HG03565 (cell line): ENCODE data around the gene ATP2B1.
A peak's percentile ranks its signal among the peaks of the same experiment; 100 is the strongest.

Experiments used
- ATAC-seq: cut with Tn5 transposase; IDR thresholded peaks from one replicate; pipeline ENCODE4 v1.9.1; 2021; ENCODE audit warnings: mild to moderate bottlenecking, moderate library complexity; ENCODE audit not compliant: unreplicated experiment

ATP2B1 gene

GRCh38 chr12:89597770-89598169 lies 110.9 kb downstream of the ATP2B1 start:
- peak; percentile 45 for ATAC-seq

- ATAC-seq = no peak
Measured at GRCh38 chr12:89597210-89597609, 111.4 kb downstream of the ATP2B1 start.

- ATAC-seq = no peak
Measured at GRCh38 chr12:89593873-89594272, 114.8 kb downstream of the ATP2B1 start.

GRCh38 chr12:89593233-89593632 lies 115.4 kb downstream of the ATP2B1 start:
- no peak for ATAC-seq

- no peak for ATAC-seq
Measured at GRCh38 chr12:89589753-89590152, 118.9 kb downstream of the ATP2B1 start.

- ATAC-seq = no peak
Measured at GRCh38 chr12:89578499-89578898, 130.1 kb downstream of the ATP2B1 start.

- ATAC-seq = no peak
Measured at GRCh38 chr12:89576572-89577220, 131.9 kb downstream of the ATP2B1 start.

GRCh38 chr12:89575374-89575773 lies 133.3 kb downstream of the ATP2B1 start:
- ATAC-seq = no peak

GRCh38 chr12:89574736-89575208 lies 133.9 kb downstream of the ATP2B1 start:
- no peak for ATAC-seq

- ATAC-seq = no peak
Measured at GRCh38 chr12:89573051-89573810, 135.4 kb downstream of the ATP2B1 start.

GRCh38 chr12:89571491-89572195 lies 137.0 kb downstream of the ATP2B1 start:
- ATAC-seq = no peak

GRCh38 chr12:89568484-89568883 lies 140.2 kb downstream of the ATP2B1 start:
- no peak for ATAC-seq

GRCh38 chr12:89567691-89568239 lies 140.9 kb downstream of the ATP2B1 start:
- ATAC-seq = no peak

GRCh38 chr12:89566615-89567014 lies 142.0 kb downstream of the ATP2B1 start:
- no peak for ATAC-seq

- ATAC-seq = no peak
Measured at GRCh38 chr12:89565002-89565401, 143.6 kb downstream of the ATP2B1 start.

GRCh38 chr12:89559753-89560152 lies 148.9 kb downstream of the ATP2B1 start:
- no peak for ATAC-seq

GRCh38 chr12:89556976-89557375 lies 151.7 kb downstream of the ATP2B1 start:
- no peak for ATAC-seq

- ATAC-seq = no peak
Measured at GRCh38 chr12:89552376-89552775, 156.3 kb downstream of the ATP2B1 start.

GRCh38 chr12:89551747-89552146 lies 156.9 kb downstream of the ATP2B1 start:
- ATAC-seq = no peak

- no peak for ATAC-seq
Measured at GRCh38 chr12:89547101-89547500, 161.5 kb downstream of the ATP2B1 start.

GRCh38 chr12:89546151-89546550 lies 162.5 kb downstream of the ATP2B1 start:
- ATAC-seq = no peak
